NCI-H446 treated with DMSO at 0.1 percent for 48 hours (cell line): Measurements from ENCODE around the gene CTRB2.
"Not testable (repeated sequence)": the region's sequence is repeated elsewhere in the genome, so short reads cannot be mapped to it uniquely, and the experiment has no call there.

Experiments
- DNase-seq: peaks from one replicate; lab custom pipeline; 2025; lab: John Stamatoyannopoulos, UW

Gene CTRB2

GRCh38 chr16:75227361-75228142, 20.6 kb upstream of the CTRB2 start:
- no peak for DNase-seq

DNA sequence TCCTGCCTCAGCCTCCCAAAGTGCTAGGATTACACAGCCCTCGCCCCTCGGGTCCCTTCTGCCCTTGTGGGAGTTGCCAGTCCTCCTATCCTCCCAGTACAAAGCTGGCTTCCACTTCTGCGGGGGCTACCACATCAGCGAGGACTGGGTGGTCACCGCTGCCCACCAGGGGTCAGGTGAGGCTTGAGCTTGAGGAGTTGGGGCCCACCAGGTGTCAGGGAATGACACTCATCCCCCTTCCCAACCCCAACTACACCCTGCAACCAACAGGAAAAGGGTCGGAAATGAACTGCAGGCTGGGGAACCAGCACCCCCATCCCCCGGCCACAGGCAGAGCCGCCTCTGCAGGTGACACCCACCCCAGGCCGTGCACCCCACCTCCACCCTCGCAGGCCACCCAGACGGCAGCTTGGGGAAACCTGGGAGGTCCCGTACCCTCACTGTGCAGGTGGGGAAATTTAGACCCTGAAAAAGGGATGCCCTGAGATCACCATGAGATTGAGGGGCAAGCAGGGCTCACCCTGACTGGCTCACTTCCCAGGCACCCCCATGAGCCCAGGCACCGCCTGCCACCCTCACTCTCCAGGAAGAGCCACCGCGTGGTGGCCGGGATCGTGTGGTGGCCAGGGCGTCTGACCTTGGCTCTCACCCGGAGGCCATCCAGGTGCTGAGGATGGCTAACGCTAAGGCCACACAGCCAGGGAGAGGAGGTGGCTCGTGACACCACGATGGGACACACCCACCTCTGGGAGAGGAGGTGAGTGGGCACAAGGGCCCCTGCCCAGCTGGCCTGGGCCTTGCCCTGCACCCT, 19.8 kb upstream of the CTRB2 start:
- DNase-seq = no peak

DNA sequence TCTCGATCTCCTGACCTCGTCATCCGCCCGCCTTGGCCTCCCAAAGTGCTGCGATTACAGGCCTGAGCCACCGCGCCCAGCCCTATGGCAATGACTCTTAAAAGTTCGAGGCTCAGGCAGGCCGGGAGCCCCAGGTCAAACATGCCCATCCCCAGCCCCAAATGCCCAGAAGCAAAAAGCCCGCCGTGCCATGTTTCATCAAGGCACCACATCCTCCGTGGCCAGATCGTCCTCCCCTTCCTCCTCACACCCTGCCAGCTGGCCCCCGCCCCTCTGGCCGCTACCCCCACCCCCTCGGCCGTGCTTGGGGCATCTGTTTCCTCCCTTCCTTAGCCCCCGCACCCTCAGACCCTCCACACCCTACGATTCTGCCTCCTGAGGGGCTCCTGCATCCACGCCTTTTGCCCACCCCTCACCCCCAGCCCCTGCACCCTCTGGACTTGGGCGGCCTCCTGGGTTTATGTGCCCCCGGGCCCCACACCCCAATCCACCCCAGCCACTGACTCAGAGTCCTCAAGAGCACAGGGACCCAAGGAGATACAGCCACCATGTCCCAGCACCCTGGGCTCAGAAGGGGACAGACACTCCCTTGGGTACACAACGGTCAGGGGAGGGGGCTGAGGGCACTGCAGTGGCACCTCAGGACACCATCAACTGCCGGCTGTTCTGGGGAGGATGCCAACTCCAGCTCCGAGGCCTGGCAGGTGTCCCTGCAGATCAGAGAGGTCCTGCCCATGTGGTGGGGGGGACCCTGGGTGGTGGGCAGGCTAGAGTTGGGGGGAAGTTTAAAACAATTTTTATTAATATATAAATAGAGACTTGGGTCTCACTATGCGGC, 18.9 kb upstream of the CTRB2 start:
- no peak for DNase-seq

DNA sequence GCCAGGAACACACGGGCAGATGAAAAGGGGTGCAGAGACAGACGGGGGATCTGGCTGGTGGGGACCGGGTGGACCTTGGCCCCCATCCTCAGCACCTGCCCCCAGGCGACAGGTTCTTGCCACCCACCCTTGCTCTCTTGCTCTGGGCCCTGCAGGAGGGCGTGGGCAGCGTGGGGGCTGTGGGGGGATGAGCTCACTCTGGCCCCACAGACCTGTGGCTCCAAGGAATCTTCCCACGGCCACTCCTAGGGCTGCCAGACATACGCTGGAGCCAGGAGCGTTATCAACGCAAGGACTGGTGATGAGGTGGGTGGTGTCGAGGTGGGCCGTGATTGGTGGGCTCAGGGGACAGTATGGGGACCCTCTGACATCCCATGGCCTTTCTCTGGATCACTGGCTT, 18.1 kb upstream of the CTRB2 start:
- DNase-seq = no peak

- no peak for DNase-seq
Observed at GRCh38 chr16:75224306-75225082, 17.5 kb upstream of the CTRB2 start.

DNA sequence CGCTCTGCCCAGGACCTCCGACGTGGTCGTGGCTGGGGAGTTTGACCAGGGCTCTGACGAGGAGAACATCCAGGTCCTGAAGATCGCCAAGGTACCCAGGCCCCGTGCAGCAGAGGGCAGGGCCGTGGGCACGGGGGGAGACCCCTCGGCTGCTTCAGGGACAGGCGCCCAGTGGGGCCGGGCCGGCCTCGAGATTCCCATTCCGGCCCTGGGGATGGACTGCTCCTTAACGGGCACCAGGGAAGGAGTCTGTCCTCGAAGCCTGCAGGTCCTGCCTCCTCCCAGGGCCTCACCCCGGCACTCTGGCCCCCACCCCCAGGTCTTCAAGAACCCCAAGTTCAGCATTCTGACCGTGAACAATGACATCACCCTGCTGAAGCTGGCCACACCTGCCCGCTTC, 16.2 kb upstream of the CTRB2 start:
- not testable (repeated sequence) for DNase-seq

GRCh38 chr16:75222271-75222783, 15.4 kb upstream of the CTRB2 start:
- no peak for DNase-seq

DNA sequence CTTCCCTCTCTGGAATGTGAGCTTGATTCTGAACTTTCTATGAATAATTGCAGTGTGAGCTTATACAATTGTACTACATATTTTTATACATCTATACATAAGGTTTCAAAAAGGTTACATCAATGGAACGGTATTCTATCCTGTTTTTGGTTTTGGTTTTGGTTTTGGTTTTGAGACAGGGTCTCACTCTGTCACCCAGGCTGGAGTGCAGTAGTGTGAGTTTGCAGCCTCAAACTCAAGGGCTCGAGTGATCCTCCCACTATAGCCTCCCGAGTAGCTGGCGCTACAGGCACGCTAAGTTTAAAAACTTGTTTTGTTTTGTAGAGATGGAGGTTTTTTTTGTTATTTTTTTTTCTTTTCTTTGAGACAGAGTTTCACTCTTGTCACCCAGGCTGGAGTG, 12.9 kb upstream of the CTRB2 start:
- no peak for DNase-seq

DNA sequence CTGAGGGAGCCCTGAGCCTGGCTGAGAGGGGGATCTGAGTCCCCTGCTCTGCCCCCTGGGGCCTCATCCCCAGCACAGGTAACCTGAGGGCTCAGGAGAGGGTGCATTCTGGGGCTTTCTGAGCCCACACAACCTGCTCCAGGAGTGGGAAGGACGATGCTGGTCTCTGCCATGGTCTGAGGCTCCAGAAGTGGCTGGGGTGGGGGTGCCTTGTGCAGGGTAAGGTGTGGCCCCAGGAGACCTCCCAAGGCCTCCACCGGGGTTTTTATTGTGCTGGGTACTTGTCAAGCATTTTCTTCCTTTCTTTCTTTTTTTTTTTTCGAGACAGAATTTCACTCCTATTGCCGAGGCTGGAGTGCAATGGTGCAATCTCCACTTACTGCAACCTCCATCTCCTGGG, 12.1 kb upstream of the CTRB2 start:
- DNase-seq = no peak

DNA sequence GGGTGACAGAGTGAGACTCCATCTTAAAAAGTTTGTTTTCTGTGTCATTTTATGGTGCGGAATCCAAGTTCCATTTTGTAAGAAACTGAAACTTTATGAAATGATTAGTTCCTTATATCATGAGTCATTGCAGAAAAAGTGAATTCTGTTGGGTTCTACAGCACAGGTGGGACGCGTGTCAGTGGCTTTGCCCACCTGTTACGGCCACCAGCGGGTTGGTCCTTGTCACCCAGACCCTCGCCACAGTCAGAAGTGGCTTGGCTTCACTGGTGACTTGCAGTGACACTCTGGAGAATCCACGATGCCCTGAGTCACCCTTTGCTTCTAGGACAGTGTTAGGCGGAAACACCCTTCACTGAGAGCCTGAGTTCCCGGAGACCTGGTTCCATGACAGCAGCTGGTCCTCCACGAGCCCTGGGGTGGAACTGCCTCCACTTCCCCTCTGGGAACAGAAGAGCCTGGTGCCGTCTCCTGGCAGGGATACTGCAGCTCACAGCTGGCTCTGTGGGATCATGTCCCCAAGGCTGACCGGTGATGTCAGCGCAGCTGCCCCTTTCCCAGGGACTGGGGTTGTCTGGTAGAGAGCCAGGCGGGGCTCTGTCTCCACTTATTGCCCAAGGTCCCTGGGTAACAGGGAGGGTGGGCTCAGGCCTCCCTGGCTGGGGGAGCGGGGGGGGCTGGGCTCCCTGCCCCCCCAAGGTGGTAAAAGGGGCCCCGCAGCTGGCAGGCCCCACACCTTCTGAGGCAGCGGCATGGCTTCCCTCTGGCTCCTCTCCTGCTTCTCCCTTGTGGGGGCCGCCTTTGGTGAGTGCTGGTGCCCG, 11.5 kb upstream of the CTRB2 start, which contains the start of gene CTRB1:
CTRB1 (plus strand) TSS at position 733 of the 821 bp plus-strand sequence; CDS start at position 753, 20 bp downstream.
- no peak for DNase-seq

DNA sequence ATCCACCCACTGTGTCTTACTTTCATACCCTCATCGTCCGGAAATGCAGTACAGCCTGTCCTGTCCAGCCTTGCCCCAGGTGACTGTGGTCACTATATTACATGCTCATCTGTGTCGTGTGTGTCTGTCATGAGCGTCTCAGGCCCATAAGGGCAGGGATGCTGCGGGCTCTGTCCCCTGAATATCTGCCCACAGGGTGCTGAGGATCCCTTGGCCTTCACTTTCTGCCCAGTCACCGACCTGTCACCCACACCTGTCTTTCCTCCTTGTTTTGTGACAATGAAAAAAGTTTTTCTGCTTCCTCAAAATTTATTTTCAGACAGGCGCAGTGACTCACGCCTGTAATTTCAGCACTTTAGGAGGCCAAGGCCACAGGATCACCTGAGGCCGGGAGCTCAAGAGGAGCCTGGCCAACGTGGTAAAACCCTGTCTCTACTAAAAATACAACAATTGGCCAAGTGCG, 10.5 kb upstream of the CTRB2 start:
- DNase-seq = no peak

DNA sequence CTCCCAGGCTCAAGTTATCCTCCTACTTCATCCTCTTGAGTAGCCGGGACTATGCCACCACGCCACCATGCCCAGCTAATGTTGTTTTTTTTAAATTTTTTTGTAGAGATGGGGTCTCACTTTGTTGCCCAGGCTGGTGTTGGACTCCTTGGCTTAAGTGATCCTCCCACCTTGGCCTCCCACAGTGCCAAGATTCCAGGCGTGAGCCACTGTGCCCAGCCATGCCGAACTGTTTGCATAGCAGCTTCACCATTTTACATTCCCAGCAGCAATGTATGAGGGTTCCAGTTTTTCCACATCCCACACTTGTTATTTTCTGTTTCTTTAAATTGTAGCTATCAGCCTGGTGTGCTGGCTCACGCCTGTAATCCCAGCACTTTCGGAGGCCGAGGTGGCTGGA, 9.6 kb upstream of the CTRB2 start:
- DNase-seq = no peak

DNA sequence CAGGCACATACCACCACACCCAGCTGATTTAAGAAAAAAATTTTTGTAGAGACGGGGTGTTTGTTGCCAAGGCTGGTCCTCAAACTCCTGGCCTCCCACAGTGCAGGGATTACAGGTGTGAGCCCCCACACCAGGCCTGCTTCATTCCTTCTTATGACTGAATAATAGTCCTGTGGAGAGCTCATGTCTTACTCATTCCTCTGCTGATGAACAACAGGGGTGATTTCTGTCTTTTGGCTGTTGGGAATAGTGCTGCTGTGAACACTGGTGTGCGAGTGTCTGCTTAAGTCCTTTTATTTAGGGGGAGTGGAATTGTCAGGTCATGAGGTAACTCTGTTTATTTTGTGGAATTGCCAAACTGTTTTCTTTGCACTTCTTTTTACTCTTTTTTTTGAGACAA, 9.2 kb upstream of the CTRB2 start:
- DNase-seq = no peak

- DNase-seq = not testable (repeated sequence)
Observed at GRCh38 chr16:75211286-75211685, 4.3 kb upstream of the CTRB2 start.

GRCh38 chr16:75209944-75210343, 3.0 kb upstream of the CTRB2 start:
- DNase-seq = no peak

- not testable (repeated sequence) for DNase-seq
Observed at GRCh38 chr16:75209514-75209913, 2.6 kb upstream of the CTRB2 start.

GRCh38 chr16:75208861-75209505, 2.0 kb upstream of the CTRB2 start:
- DNase-seq = no peak

GRCh38 chr16:75208242-75208825, 1.4 kb upstream of the CTRB2 start:
- no peak for DNase-seq

GRCh38 chr16:75207831-75208230, 870 bp upstream of the CTRB2 start:
- DNase-seq = no peak
